Measurements from ENCODE around the gene BOC. TPM values are rescaled to one million over a fixed set of nuclear protein-coding genes. Genes with fewer than 3 reads are reported as not detected.
A peak's percentile ranks its signal among the peaks of the same experiment; 100 is the strongest.

BOC gene
- total and polyA plus RNA-seq, 10 donors: 1.5 to 21.9 (median 13.5) TPM

DNA sequence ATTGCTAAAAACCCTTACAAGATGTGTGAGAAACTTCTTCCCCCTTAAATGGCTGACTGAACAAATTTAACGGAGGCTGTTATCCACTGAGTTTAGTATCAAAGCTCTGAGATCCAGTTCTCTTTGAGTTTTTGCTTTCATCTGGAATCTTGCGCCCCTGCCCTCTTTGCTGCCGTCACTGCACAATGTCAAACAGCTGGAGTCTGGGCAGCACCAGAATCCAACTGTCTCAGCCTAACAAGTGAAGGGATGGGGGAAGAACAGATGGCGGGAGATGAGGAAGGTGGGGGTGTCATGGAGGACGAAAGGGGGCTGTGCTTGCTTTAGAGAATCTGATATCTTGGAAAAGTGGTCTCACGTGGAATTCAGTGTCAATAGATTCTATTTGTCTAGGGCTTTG is 7.0 kb upstream of the BOC start:
- no peak for TF ChIP-seq POLR2A (IDR thresholded peaks at IDR 0.05)
- TF ChIP-seq, protein P1, sequence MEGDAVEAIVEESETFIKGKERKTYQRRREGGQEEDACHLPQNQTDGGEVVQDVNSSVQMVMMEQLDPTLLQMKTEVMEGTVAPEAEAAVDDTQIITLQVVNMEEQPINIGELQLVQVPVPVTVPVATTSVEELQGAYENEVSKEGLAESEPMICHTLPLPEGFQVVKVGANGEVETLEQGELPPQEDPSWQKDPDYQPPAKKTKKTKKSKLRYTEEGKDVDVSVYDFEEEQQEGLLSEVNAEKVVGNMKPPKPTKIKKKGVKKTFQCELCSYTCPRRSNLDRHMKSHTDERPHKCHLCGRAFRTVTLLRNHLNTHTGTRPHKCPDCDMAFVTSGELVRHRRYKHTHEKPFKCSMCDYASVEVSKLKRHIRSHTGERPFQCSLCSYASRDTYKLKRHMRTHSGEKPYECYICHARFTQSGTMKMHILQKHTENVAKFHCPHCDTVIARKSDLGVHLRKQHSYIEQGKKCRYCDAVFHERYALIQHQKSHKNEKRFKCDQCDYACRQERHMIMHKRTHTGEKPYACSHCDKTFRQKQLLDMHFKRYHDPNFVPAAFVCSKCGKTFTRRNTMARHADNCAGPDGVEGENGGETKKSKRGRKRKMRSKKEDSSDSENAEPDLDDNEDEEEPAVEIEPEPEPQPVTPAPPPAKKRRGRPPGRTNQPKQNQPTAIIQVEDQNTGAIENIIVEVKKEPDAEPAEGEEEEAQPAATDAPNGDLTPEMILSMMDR (IDR thresholded peaks at IDR 0.05 in 8 of 11, conservative IDR thresholded peaks at IDR 0.05 in 3 of 11): no peak
- TF ChIP-seq POLR2AphosphoS5 (IDR thresholded peaks at IDR 0.05): no peak
- WGBS, 5 donors: 82 to 96% (median 88%) methylated on average over 6 of the region's 6 CpGs
- DNase-seq: no peak
- Histone ChIP-seq H3K4me1 (no peaks in the 10 kb centered on the region), H3K27me3 (replicated peaks in 1 of 7) (peaks cover 0 to 13% (median 0%) of the 10 kb centered on the region in 7 donors), H3K4me3 (no peak overlapping the region), H3K36me3 (no peaks in the 10 kb centered on the region), H3K9me3 (no peaks in the 10 kb centered on the region), H3K27ac (no peak overlapping the region)
- intact Hi-C loops (cut with DNase I; ENCODE audit: low total_unique reads): no loop called here

DNA sequence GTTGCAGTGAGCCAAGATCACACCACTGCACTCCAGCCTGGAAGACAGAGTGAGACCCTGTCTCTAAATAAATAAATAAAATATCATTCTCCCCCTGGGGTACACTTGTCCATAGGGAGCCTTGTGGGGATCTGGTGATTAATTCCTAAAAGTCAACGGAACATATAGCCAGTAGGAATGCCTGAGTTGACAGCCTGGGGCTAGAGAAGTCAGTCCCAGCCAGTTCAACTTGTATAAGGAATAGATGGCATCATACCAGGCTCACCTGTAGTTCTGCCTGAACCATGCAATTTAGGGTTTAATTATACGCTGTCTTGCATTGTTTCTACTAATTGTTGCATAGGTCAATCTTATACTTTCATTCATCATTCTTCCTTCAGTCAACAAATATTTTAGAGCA is 5.9 kb upstream of the BOC start:
- H3K4me3 ChIP-seq: no peak overlapping the region
- no peak for TF ChIP-seq POLR2A (IDR thresholded peaks at IDR 0.05)
- TF ChIP-seq, protein P1 (IDR thresholded peaks at IDR 0.05 in 8 of 11, conservative IDR thresholded peaks at IDR 0.05 in 3 of 11): no peak
- no peak for TF ChIP-seq POLR2AphosphoS5 (IDR thresholded peaks at IDR 0.05)
- intact Hi-C loops (cut with DNase I; ENCODE audit: low total_unique reads): no loop called here

DNA sequence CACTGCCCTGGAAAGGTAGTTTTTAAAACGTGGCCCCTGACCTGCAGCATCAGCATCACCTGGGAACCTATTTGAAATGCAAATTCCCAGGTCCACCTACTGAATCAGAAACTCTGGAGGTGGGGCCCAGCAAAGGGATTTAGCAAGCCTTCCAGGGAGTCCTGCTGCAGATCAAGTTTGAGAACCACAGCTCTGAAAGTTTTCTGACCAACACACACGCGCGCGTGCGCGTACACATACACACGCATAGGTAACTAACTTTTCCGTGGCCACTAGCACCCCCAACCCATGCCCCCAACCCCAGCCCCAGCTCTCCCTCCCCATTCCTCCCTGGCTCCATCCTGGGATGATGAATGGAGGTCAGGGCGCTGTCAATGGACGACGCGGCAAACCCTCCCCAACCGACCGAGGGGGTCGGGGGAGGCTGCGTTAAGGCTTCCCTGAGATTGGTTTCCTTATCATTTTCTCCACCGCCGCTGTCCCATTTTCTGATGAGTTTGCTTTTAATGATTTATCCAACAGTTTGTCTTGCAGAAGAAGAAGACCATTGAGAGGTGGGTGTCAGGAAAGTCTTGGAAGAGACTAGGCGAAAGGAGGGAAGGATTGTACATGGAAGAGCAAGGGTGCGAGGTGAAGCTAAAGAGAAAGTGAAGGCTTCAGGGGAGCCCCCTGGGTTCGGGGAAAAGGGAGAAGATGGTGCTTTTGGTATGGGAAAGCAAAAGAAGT is 590 bp upstream of the BOC start:
- WGBS, 5 donors: 35 to 51% (median 42%) methylated on average over 22 of the region's 22 CpGs
- Histone ChIP-seq H3K4me3 (peak overlapping the region in 7 of 8 donors; percentile 30 to 73 (median 44)), H3K9me3 (no peaks in the 10 kb centered on the region), H3K27ac (peak overlapping the region in 7 of 8 donors; percentile 71 to 85 (median 80)), H3K36me3 (no peaks in the 10 kb centered on the region), H3K4me1 (peaks cover 0 to 24% (median 15%) of the 10 kb centered on the region in 6 donors), H3K27me3 (replicated peaks in 1 of 7) (peaks cover 0 to 68% (median 22%) of the 10 kb centered on the region in 7 donors)
- intact Hi-C loops (cut with DNase I; ENCODE audit: low total_unique reads): no loop called here
- TF ChIP-seq POLR2A (IDR thresholded peaks at IDR 0.05): no peak
- no peak for TF ChIP-seq POLR2AphosphoS5 (IDR thresholded peaks at IDR 0.05)
- TF ChIP-seq, protein P1 (IDR thresholded peaks at IDR 0.05 in 8 of 11, conservative IDR thresholded peaks at IDR 0.05 in 3 of 11): no peak
- DNase-seq: no peak

More for the DNA sequence above, 5.9 kb upstream of the BOC start:
- Histone ChIP-seq H3K36me3 (no peaks in the 10 kb centered on the region), H3K27ac (no peak overlapping the region), H3K9me3 (no peaks in the 10 kb centered on the region), H3K27me3 (replicated peaks in 1 of 7) (peaks cover 0 to 22% (median 3%) of the 10 kb centered on the region in 7 donors), H3K4me1 (no peaks in the 10 kb centered on the region)
- DNase-seq: no peak
- 88 to 93% (median 91%) methylated on average over 2 of the region's 2 CpGs for WGBS, 5 donors

DNA sequence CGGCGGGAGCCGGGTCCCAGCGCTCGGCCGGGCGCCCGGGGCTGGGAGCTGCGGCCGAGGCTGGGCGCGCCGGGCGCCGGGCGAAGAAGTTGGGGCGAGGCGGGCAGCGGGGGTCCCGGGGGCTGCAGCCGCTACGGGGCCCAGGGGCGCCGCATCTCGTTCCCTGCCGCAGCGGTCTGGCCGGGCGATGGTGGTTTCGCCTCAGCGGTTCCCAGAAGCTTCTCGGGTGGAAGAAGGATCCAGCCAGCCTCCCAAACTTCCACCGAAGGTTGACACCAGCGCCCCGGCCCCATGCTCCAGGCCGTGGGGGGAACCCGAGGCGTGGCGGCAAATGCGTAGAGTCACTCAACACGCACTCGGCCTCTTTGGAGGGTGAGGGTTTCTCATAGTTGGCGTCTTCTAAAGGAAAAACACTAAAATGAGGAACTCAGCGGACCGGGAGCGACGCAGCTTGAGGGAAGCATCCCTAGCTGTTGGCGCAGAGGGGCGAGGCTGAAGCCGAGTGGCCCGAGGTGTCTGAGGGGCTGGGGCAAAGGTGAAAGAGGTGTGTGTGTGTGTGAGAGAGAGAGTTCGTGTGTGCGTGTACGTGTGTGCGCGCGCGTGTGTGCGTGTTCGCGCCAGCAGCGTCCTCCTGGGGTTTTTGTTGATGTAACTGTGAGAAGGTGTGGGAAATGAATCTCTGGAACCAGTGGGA is 940 bp downstream of the BOC start:
- peak overlapping the region; percentile 23 to 73 (median 43) for H3K4me3 ChIP-seq
- peaks cover 0 to 68% (median 22%) of the 10 kb centered on the region in 7 donors for H3K27me3 ChIP-seq (replicated peaks in 1 of 7)
- peak overlapping the region in 7 of 8 donors; percentile 71 to 85 (median 80) for H3K27ac ChIP-seq
- peaks cover 0 to 24% (median 15%) of the 10 kb centered on the region in 6 donors for H3K4me1 ChIP-seq
- DNase-seq: no peak
- H3K9me3 ChIP-seq: no peaks in the 10 kb centered on the region
- H3K36me3 ChIP-seq: no peaks in the 10 kb centered on the region
- intact Hi-C loops (cut with DNase I; ENCODE audit: low total_unique reads): no loop called here
- TF ChIP-seq, protein P1 (IDR thresholded peaks at IDR 0.05 in 8 of 11, conservative IDR thresholded peaks at IDR 0.05 in 3 of 11): no peak
- TF ChIP-seq POLR2AphosphoS5 (IDR thresholded peaks at IDR 0.05): peak in 1 of 3 donors; percentile 25
- 1 to 5% (median 2%) methylated on average over 32 to 62 of the region's 62 CpGs for WGBS, 5 donors
